Measurements from ENCODE around the gene ASIC4. TPM values are rescaled to one million over a fixed set of nuclear protein-coding genes. Genes with fewer than 3 reads are reported as not detected.

The ASIC4 gene
- total and polyA plus RNA-seq, 7 donors = under 0.01 to 0.07 TPM; not detected in 5

GRCh38 chr2:219557791-219558785 is 43.8 kb downstream of the ASIC4 start:
- TF ChIP-seq POLR2A (IDR thresholded peaks at IDR 0.05) (no peak), EP300 (IDR thresholded peaks at IDR 0.05) (no peak), CTCF (IDR thresholded peaks at IDR 0.05) (no peak), POLR2AphosphoS5 (IDR thresholded peaks at IDR 0.05) (no peak)
- peaks cover 0 to 40% (median 2%) of the 10 kb centered on the region in 4 donors for H3K36me3 ChIP-seq
- H3K9me3 ChIP-seq = no peaks in the 10 kb centered on the region
- intact Hi-C loops (cut with DNase I) = no loop called here
- peaks cover 0 to under 1% (median 0%) of the 10 kb centered on the region in 3 donors for H3K27me3 ChIP-seq
- H3K4me1 ChIP-seq = peaks cover 0 to 7% (median 5%) of the 10 kb centered on the region in 4 donors
- DNase-seq = no peak
- no peak overlapping the region for H3K4me3 ChIP-seq
- WGBS, 2 donors = 92 to 94% methylated on average over 25 of the region's 25 CpGs
- H3K27ac ChIP-seq = no peak overlapping the region

- no peaks in the 10 kb centered on the region for H3K9me3 ChIP-seq
- no peak for TF ChIP-seq EP300 (IDR thresholded peaks at IDR 0.05)
- no peak for TF ChIP-seq CTCF (IDR thresholded peaks at IDR 0.05)
- TF ChIP-seq POLR2AphosphoS5 (IDR thresholded peaks at IDR 0.05) = no peak
- TF ChIP-seq POLR2A (IDR thresholded peaks at IDR 0.05) = no peak
- H3K4me3 ChIP-seq = no peak overlapping the region
- H3K36me3 ChIP-seq = peaks cover 0 to 52% (median 4%) of the 10 kb centered on the region in 4 donors
- no peak overlapping the region for H3K27ac ChIP-seq
- intact Hi-C loops (cut with DNase I) = no loop called here
- no peak for DNase-seq
- peaks cover 0 to 5% (median 0%) of the 10 kb centered on the region in 4 donors for H3K4me1 ChIP-seq
- WGBS, 2 donors = 93 to 94% methylated on average over 20 of the region's 20 CpGs
- H3K27me3 ChIP-seq = no peaks in the 10 kb centered on the region
Measured at GRCh38 chr2:219559156-219559915, 45.1 kb downstream of the ASIC4 start.

- 35 to 37% methylated on average over 8 of the region's 8 CpGs for WGBS, 2 donors
Measured at GRCh38 chr2:219560037-219560892, 46.0 kb downstream of the ASIC4 start.

More at GRCh38 chr2:219560037-219560892, 46.0 kb downstream of the ASIC4 start:
- no peaks in the 10 kb centered on the region for H3K27me3 ChIP-seq
- DNase-seq = no peak
- H3K36me3 ChIP-seq = peaks cover 0 to 59% (median 4%) of the 10 kb centered on the region in 4 donors
- no peaks in the 10 kb centered on the region for H3K9me3 ChIP-seq
- peak in 2 of 4 experiments; percentile 25 to 82 for TF ChIP-seq CTCF (IDR thresholded peaks at IDR 0.05)
- TF ChIP-seq EP300 (IDR thresholded peaks at IDR 0.05) = no peak
- peaks cover 0 to 5% (median 0%) of the 10 kb centered on the region in 4 donors for H3K4me1 ChIP-seq
- intact Hi-C loops (cut with DNase I) = no loop called here
- no peak overlapping the region for H3K4me3 ChIP-seq
- no peak overlapping the region for H3K27ac ChIP-seq
